ENCODE results near the gene MT1G. TPM values are rescaled to one million over a fixed set of nuclear protein-coding genes. Genes with fewer than 3 reads are reported as not detected.
A peak's percentile ranks its signal among the peaks of the same experiment; 100 is the strongest.

The MT1G gene
- total RNA-seq, 1 experiment from 2014 or later = 23.4 TPM

DNA sequence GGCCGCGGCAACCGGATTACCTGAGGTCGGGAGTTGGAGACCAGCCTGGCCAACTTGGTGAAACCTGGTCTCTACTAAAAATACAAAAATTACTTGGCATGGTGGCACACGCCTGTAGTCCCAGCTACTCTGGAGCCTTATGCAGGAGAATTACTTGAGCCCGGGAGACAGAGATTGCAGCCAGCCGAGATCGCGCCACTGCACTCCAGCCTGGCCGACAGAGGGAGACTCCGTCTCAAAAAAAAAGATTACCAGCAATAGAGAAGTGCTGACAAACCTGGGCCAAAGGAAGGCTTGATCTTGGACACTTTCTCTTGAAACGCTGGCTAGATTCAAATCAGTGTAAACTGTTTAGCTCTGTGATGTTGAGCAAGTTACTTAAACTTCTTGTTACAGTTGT, 6.1 kb upstream of the MT1G start:
- H3K23me2 ChIP-seq (ENCODE audit: insufficient read length, low read depth, low read length, poor library complexity, severe bottlenecking) = peaks cover 11% of the 10 kb centered on the region
- no peak overlapping the region for H3K9ac ChIP-seq (ENCODE audit: extremely low read depth, insufficient read length, low read length)
- Mint-ChIP-seq H3K27me3 (ENCODE audit: low read depth) (peaks cover 63% of the 10 kb centered on the region), H3K9me3 (no peaks in the 10 kb centered on the region; a peak in 1 of 5 replicates), H3K27ac (peak overlapping the region in 1 of 3 experiments; percentile 42; a peak in 3 of 7 replicates), H3K36me3 (ENCODE audit: insufficient read depth in 1 of 3, low read depth in 3 of 3) (no peaks in the 10 kb centered on the region), H3K4me3 (peak overlapping the region in 1 of 2 experiments; percentile 43; a peak in 1 of 5 replicates), H3K4me1 (peaks cover 28 to 44% of the 10 kb centered on the region in 2 experiments)
- H3K79me1 ChIP-seq (ENCODE audit: insufficient read depth, low read depth, low read length, poor library complexity, severe bottlenecking) = no peaks in the 10 kb centered on the region
- H3K56ac ChIP-seq (ENCODE audit: insufficient read length, low read depth, low read length) = no peak overlapping the region
- no peaks in the 10 kb centered on the region for H3K79me2 ChIP-seq (ENCODE audit: insufficient read depth, low read length)
- H2BK120ac ChIP-seq (ENCODE audit: low read depth, low read length, poor library complexity, severe bottlenecking) = no peak overlapping the region
- no peak overlapping the region for H3K4ac ChIP-seq (ENCODE audit: low read depth, low read length)
- no peak overlapping the region for H3K4me2 ChIP-seq (ENCODE audit: insufficient read depth, insufficient read length, low read length)
- no peak overlapping the region for H2BK12ac ChIP-seq (ENCODE audit: insufficient read length, low read depth, low read length)
- TF ChIP-seq, protein P1, sequence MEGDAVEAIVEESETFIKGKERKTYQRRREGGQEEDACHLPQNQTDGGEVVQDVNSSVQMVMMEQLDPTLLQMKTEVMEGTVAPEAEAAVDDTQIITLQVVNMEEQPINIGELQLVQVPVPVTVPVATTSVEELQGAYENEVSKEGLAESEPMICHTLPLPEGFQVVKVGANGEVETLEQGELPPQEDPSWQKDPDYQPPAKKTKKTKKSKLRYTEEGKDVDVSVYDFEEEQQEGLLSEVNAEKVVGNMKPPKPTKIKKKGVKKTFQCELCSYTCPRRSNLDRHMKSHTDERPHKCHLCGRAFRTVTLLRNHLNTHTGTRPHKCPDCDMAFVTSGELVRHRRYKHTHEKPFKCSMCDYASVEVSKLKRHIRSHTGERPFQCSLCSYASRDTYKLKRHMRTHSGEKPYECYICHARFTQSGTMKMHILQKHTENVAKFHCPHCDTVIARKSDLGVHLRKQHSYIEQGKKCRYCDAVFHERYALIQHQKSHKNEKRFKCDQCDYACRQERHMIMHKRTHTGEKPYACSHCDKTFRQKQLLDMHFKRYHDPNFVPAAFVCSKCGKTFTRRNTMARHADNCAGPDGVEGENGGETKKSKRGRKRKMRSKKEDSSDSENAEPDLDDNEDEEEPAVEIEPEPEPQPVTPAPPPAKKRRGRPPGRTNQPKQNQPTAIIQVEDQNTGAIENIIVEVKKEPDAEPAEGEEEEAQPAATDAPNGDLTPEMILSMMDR (conservative IDR thresholded peaks at IDR 0.05) = peak; percentile 77
- H3K14ac ChIP-seq (ENCODE audit: insufficient read depth, low read length) = no peak overlapping the region
- no peak overlapping the region for H2AFZ ChIP-seq (ENCODE audit: low read length)
- H2BK15ac ChIP-seq (ENCODE audit: low read depth, low read length) = no peak overlapping the region
- H4K5ac ChIP-seq (ENCODE audit: insufficient read length, low read depth, low read length) = no peak overlapping the region
- no peak overlapping the region for H3T11ph ChIP-seq (ENCODE audit: low read length)
- H2BK5ac ChIP-seq (ENCODE audit: insufficient read length, low read length) = no peak overlapping the region
- WGBS (ENCODE audit: extremely low coverage, insufficient read length, low lambda C conversion rate) = no CpG with 5 or more reads among the region's 12 CpGs
- no peaks in the 10 kb centered on the region for H3K9me3 ChIP-seq (ENCODE audit: control insufficient read depth, low read depth, low read length)
- no peak overlapping the region for H2BK20ac ChIP-seq (ENCODE audit: low read depth, low read length, poor library complexity, severe bottlenecking)
- H3K4me1 ChIP-seq (ENCODE audit: insufficient read depth, low read length) = 0 out of 2 replicates have a peak, but pooled peaks cover 2% of the 10 kb centered on the region
- no peak overlapping the region for H3K27ac ChIP-seq (ENCODE audit: insufficient read length, low read depth, low read length)
- peak; percentile 67 for DNase-seq
- no peak overlapping the region for H4K8ac ChIP-seq (replicated peaks; ENCODE audit: insufficient read length, low read depth, low read length)
- peaks cover 21% of the 10 kb centered on the region for H3K27me3 ChIP-seq (ENCODE audit: insufficient read depth, low read length)
- no peak overlapping the region for H3K18ac ChIP-seq (ENCODE audit: insufficient read length, low read depth, low read length)
- no peak overlapping the region for H3K23ac ChIP-seq (ENCODE audit: insufficient read length, low read depth, low read length)
- no peaks in the 10 kb centered on the region for H4K20me1 ChIP-seq (ENCODE audit: control insufficient read depth, insufficient read depth, insufficient read length)
- no peak overlapping the region for H2AK5ac ChIP-seq (ENCODE audit: insufficient read length, low read length)
- H4K91ac ChIP-seq (ENCODE audit: insufficient read length, low read depth, low read length) = no peak overlapping the region

Measured in H9 (cell line).